ENCODE data around the gene NDUFAF3.

GRCh38 chr3:49001155-49001554 is 20.8 kb upstream of the NDUFAF3 start:
- TF ChIP-seq CTCF (conservative IDR thresholded peaks at IDR 0.05 in 1 of 2, IDR thresholded peaks at IDR 0.05 in 1 of 2; ENCODE audit: extremely low read depth in 1 of 2, insufficient read depth in 1 of 2, low read depth in 1 of 2, low read length in 2 of 2) (no peak), EZH2 (IDR thresholded peaks at IDR 0.05; ENCODE audit: borderline replicate concordance, low read length) (no peak)

Data from mammary epithelial cell (primary cell).